NCI-H187 (cell line): ENCODE results near the gene PPFIA2.

Source experiments
- DNase-seq, 2 experiments: peaks; one replicate each; lab custom pipeline; 2025; lab: John Stamatoyannopoulos, UW

The PPFIA2 gene

GRCh38 chr12:81347404-81347803 is 411.7 kb downstream of the PPFIA2 start:
- DNase-seq, result no peak

GRCh38 chr12:81340910-81341309 is 418.2 kb downstream of the PPFIA2 start:
- no peak for DNase-seq

- no peak for DNase-seq
These were observed 420.1 kb downstream of the PPFIA2 start for GRCh38 chr12:81339071-81339470.

GRCh38 chr12:81337886-81338285 is 421.3 kb downstream of the PPFIA2 start:
- no peak for DNase-seq

- DNase-seq, result no peak
These were observed 425.3 kb downstream of the PPFIA2 start for GRCh38 chr12:81333812-81334211.

GRCh38 chr12:81332054-81332453 is 427.1 kb downstream of the PPFIA2 start:
- no peak for DNase-seq

- no peak for DNase-seq
These were observed 428.7 kb downstream of the PPFIA2 start for GRCh38 chr12:81330480-81330879.

GRCh38 chr12:81329085-81329484 is 430.1 kb downstream of the PPFIA2 start:
- no peak for DNase-seq

GRCh38 chr12:81327425-81327824 is 431.7 kb downstream of the PPFIA2 start:
- no peak for DNase-seq

GRCh38 chr12:81325086-81325485 is 434.1 kb downstream of the PPFIA2 start:
- DNase-seq, result no peak

GRCh38 chr12:81314903-81315531 is 444.1 kb downstream of the PPFIA2 start:
- DNase-seq, result no peak

- DNase-seq, result no peak
These were observed 455.2 kb downstream of the PPFIA2 start for GRCh38 chr12:81303935-81304334.

GRCh38 chr12:81300454-81300853 is 458.7 kb downstream of the PPFIA2 start:
- DNase-seq, result no peak

GRCh38 chr12:81297601-81298000 is 461.5 kb downstream of the PPFIA2 start:
- no peak for DNase-seq

GRCh38 chr12:81296556-81297305 is 462.4 kb downstream of the PPFIA2 start:
- no peak for DNase-seq

GRCh38 chr12:81295251-81295650 is 463.9 kb downstream of the PPFIA2 start:
- no peak for DNase-seq

GRCh38 chr12:81294325-81295190 is 464.6 kb downstream of the PPFIA2 start:
- DNase-seq, result no peak

GRCh38 chr12:81288651-81289050 is 470.5 kb downstream of the PPFIA2 start:
- DNase-seq, result no peak

GRCh38 chr12:81284137-81284536 is 475.0 kb downstream of the PPFIA2 start:
- no peak for DNase-seq

- no peak for DNase-seq
These were observed 484.3 kb downstream of the PPFIA2 start for GRCh38 chr12:81274637-81275529.

- no peak for DNase-seq
These were observed 488.8 kb downstream of the PPFIA2 start for GRCh38 chr12:81270385-81270784.

- no peak for DNase-seq
These were observed 496.1 kb downstream of the PPFIA2 start for GRCh38 chr12:81263072-81263471.
